CD4-positive, alpha-beta T cell (primary cell): Measurements from ENCODE around the gene AP3B2. TPM values are rescaled to one million over a fixed set of nuclear protein-coding genes. Genes with fewer than 3 reads are reported as not detected.

Experiments
- ATAC-seq: fragments of 200-7000 bp; cut with Tn5 transposase; one replicate; pipeline ENCODE4 v1.10.0; 2022; ENCODE audit warnings: mild to moderate bottlenecking; ENCODE audit not compliant: poor library complexity
- CTCF ChIA-PET: fragments of 350-600 bp; sonication (Branson Sonifier 250); formaldehyde crosslinking; loops from one replicate; lab custom pipeline; 2021; ENCODE audit warnings: antibody characterized with exemption, inconsistent platforms; lab: Charles Lee
- POLR2A ChIA-PET: fragments of 350-600 bp; sonication (Branson Sonifier 250); formaldehyde crosslinking; loops from one replicate; lab custom pipeline; 2021; ENCODE audit warnings: antibody characterized with exemption, inconsistent platforms; lab: Charles Lee
- DNase-seq, 14 experiments: peaks; one replicate each; pipeline ENCODE4 v3.0.0-alpha.2; 2013 to 2020; ENCODE audit warnings: mixed read lengths in 2 of 14
- H3K27ac ChIP-seq, 2 donors: one replicate each; pipeline versions ENCODE4 v1.5.1 to v1.7.0; 2013; ENCODE audit warnings: low read length in 2 of 2, low read depth in 1 of 2, mild to moderate bottlenecking in 1 of 2
- H3K27me3 ChIP-seq, 2 experiments: 1 replicate in 1 of 2; 2 replicates in 1 of 2; pipeline versions ENCODE4 v1.6.1 to v1.7.0; 2013; ENCODE audit warnings: low read length in 2 of 2, control low read depth in 1 of 2, mild to moderate bottlenecking in 1 of 2, moderate library complexity in 1 of 2; ENCODE audit not compliant: insufficient read depth in 2 of 2, control insufficient read depth in 1 of 2
- H3K36me3 ChIP-seq: one replicate; pipeline ENCODE4 v1.6.1; 2013; ENCODE audit warnings: low read length, control low read depth; ENCODE audit not compliant: insufficient read depth
- H3K4me1 ChIP-seq: one replicate; pipeline ENCODE4 v1.6.1; 2013; ENCODE audit warnings: low read length, control low read depth; ENCODE audit not compliant: insufficient read depth
- H3K4me3 ChIP-seq: one replicate; pipeline ENCODE4 v1.5.1; 2013; ENCODE audit warnings: mild to moderate bottlenecking, low read length, moderate library complexity
- H3K9me3 ChIP-seq, 2 experiments: 1 replicate in 1 of 2; 2 replicates in 1 of 2; pipeline versions ENCODE4 v1.6.1 to v1.7.0; 2013; ENCODE audit warnings: low read length in 2 of 2, mild to moderate bottlenecking in 2 of 2, control low read depth in 1 of 2, moderate library complexity in 1 of 2; ENCODE audit not compliant: control insufficient read depth in 1 of 2, insufficient read depth in 1 of 2
- H3K27ac Mint-ChIP-seq: one replicate; pipeline ENCODE4 v1.8.0; 2020; ENCODE audit warnings: mixed read lengths
- H3K27me3 Mint-ChIP-seq: one replicate; pipeline ENCODE4 v1.8.0; 2021; ENCODE audit warnings: mixed read lengths
- H3K36me3 Mint-ChIP-seq: one replicate; pipeline ENCODE4 v1.8.0; 2021; ENCODE audit warnings: low read depth, mixed read lengths
- H3K4me1 Mint-ChIP-seq: one replicate; pipeline ENCODE4 v1.8.0; 2021; ENCODE audit warnings: low read depth, mixed read lengths
- H3K4me3 Mint-ChIP-seq: one replicate; pipeline ENCODE4 v1.8.0; 2020; ENCODE audit warnings: mild to moderate bottlenecking, mixed read lengths
- H3K9me3 Mint-ChIP-seq: one replicate; pipeline ENCODE4 v1.8.0; 2020; ENCODE audit warnings: mixed read lengths
- intact Hi-C, 2 experiments: fragments of 100-400 bp; cut with DNase I in 1 of 2; cut with micrococcal nuclease in 1 of 2; formaldehyde crosslinking; loops; one replicate each; pipeline versions ENCODE4 v1.15.1 to v1.9.0; 2023 to 2025; cut with DNase I, micrococcal nuclease
- total RNA-seq, 174 experiments: library from RNA in 2 of 174; stranded (reverse) in 2 of 174; gene quantifications; one replicate each; pipeline ENCODE4 v1.2.3 and lab custom pipeline; 2021 to 2026
- TF ChIP-seq, protein P1 (sequence below): fragments of 200-600 bp; IDR thresholded peaks from one replicate; pipeline ENCODE4 v1.8.0; 2022; ENCODE audit warnings: antibody characterized with exemption, mild to moderate bottlenecking

AP3B2 gene
- total RNA-seq, 2 experiments from 2014 or later, result 0.25 to 0.98 TPM

- Mint-ChIP-seq H3K27ac (no peak overlapping the region), H3K36me3 (peaks cover 24% of the 10 kb centered on the region), H3K4me1 (no peaks in the 10 kb centered on the region), H3K27me3 (peaks cover 6% of the 10 kb centered on the region), H3K4me3 (no peak overlapping the region), H3K9me3 (no peaks in the 10 kb centered on the region)
- peaks cover 0 to 4% of the 10 kb centered on the region in 2 experiments for H3K27me3 ChIP-seq
- ChIA-PET POLR2A (no interaction called here), CTCF (no interaction called here)
- no peaks in the 10 kb centered on the region for H3K4me1 ChIP-seq
- intact Hi-C loops, result no loop called here
- H3K36me3 ChIP-seq, result no peaks in the 10 kb centered on the region
- no peak overlapping the region for H3K27ac ChIP-seq
- DNase-seq, result no peak
- H3K9me3 ChIP-seq, result peaks cover 0 to 10% of the 10 kb centered on the region in 2 experiments
- H3K4me3 ChIP-seq, result no peak overlapping the region
- TF ChIP-seq, protein P1, sequence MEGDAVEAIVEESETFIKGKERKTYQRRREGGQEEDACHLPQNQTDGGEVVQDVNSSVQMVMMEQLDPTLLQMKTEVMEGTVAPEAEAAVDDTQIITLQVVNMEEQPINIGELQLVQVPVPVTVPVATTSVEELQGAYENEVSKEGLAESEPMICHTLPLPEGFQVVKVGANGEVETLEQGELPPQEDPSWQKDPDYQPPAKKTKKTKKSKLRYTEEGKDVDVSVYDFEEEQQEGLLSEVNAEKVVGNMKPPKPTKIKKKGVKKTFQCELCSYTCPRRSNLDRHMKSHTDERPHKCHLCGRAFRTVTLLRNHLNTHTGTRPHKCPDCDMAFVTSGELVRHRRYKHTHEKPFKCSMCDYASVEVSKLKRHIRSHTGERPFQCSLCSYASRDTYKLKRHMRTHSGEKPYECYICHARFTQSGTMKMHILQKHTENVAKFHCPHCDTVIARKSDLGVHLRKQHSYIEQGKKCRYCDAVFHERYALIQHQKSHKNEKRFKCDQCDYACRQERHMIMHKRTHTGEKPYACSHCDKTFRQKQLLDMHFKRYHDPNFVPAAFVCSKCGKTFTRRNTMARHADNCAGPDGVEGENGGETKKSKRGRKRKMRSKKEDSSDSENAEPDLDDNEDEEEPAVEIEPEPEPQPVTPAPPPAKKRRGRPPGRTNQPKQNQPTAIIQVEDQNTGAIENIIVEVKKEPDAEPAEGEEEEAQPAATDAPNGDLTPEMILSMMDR, result no peak
- no peak for ATAC-seq
These were observed 17.1 kb upstream of the AP3B2 start for GRCh38 chr15:82726816-82727215.

- peaks cover 38% of the 10 kb centered on the region for H3K27me3 Mint-ChIP-seq
- no peak overlapping the region for H3K27ac Mint-ChIP-seq
- CTCF ChIA-PET, result no interaction called here
These were observed 5.3 kb upstream of the AP3B2 start for GRCh38 chr15:82715003-82715402.

GRCh38 chr15:82714016-82714415, 4.3 kb upstream of the AP3B2 start:
- H3K9me3 ChIP-seq, result peaks cover 0 to 33% of the 10 kb centered on the region in 2 experiments
- Mint-ChIP-seq H3K27me3 (peaks cover 38% of the 10 kb centered on the region), H3K27ac (no peak overlapping the region), H3K4me3 (no peak overlapping the region), H3K36me3 (no peaks in the 10 kb centered on the region), H3K9me3 (peaks cover 3% of the 10 kb centered on the region), H3K4me1 (no peaks in the 10 kb centered on the region)
- intact Hi-C loops, result no loop called here
- ATAC-seq, result no peak
- H3K4me3 ChIP-seq, result no peak overlapping the region
- TF ChIP-seq, protein P1, result no peak
- ChIA-PET CTCF (no interaction called here), POLR2A (no interaction called here)
- peaks cover 12% of the 10 kb centered on the region for H3K4me1 ChIP-seq
- no peak for DNase-seq
- H3K36me3 ChIP-seq, result no peaks in the 10 kb centered on the region
- peaks cover 11 to 15% of the 10 kb centered on the region in 2 experiments for H3K27me3 ChIP-seq
- H3K27ac ChIP-seq, result no peak overlapping the region

More at GRCh38 chr15:82715003-82715402, 5.3 kb upstream of the AP3B2 start:
- Histone ChIP-seq H3K27ac (no peak overlapping the region), H3K27me3 (peaks cover 10 to 13% of the 10 kb centered on the region in 2 experiments), H3K4me3 (no peak overlapping the region), H3K36me3 (no peaks in the 10 kb centered on the region), H3K4me1 (peaks cover 4% of the 10 kb centered on the region), H3K9me3 (peaks cover 0 to 31% of the 10 kb centered on the region in 2 experiments)
- intact Hi-C loops, result no loop called here
- TF ChIP-seq, protein P1, result no peak
- POLR2A ChIA-PET, result no interaction called here
- Mint-ChIP-seq H3K4me3 (no peak overlapping the region), H3K9me3 (peaks cover 3% of the 10 kb centered on the region), H3K36me3 (no peaks in the 10 kb centered on the region), H3K4me1 (no peaks in the 10 kb centered on the region)
- ATAC-seq (no peak), DNase-seq (no peak)
